Measurements from ENCODE around the gene ANKHD1. TPM values are rescaled to one million over a fixed set of nuclear protein-coding genes. Genes with fewer than 3 reads are reported as not detected.

ANKHD1 gene
- total and polyA plus RNA-seq, 9 of the 15 experiments (the other 6 are each of a cell fraction or from before 2014, with no cell fraction given) = 38.9 to 138 (median 78.7) TPM

GRCh38 chr5:140554454-140554853 is 152.8 kb downstream of the ANKHD1 start (continued):
- TF ChIP-seq, protein P1, sequence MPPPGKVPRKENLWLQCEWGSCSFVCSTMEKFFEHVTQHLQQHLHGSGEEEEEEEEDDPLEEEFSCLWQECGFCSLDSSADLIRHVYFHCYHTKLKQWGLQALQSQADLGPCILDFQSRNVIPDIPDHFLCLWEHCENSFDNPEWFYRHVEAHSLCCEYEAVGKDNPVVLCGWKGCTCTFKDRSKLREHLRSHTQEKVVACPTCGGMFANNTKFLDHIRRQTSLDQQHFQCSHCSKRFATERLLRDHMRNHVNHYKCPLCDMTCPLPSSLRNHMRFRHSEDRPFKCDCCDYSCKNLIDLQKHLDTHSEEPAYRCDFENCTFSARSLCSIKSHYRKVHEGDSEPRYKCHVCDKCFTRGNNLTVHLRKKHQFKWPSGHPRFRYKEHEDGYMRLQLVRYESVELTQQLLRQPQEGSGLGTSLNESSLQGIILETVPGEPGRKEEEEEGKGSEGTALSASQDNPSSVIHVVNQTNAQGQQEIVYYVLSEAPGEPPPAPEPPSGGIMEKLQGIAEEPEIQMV (tag; conservative IDR thresholded peaks at IDR 0.05; ENCODE audit: low read depth) = no peak
- TF ChIP-seq ILK (tag; IDR thresholded peaks at IDR 0.05; ENCODE audit: borderline replicate concordance, low read depth) (no peak), ZNF239 (CRISPR knock-in tag; IDR thresholded peaks at IDR 0.05) (no peak), NONO (IDR thresholded peaks at IDR 0.05; ENCODE audit: low read depth in 2 of 2, low read length in 1 of 2) (no peak), GABPA (tag; conservative IDR thresholded peaks at IDR 0.05; ENCODE audit: low read depth) (no peak), FOSL1 (tag; conservative IDR thresholded peaks at IDR 0.05) (peak; percentile 64), RBM34 (IDR thresholded peaks at IDR 0.05; ENCODE audit: borderline replicate concordance, insufficient read depth, low read length) (no peak), NCOA6 (IDR thresholded peaks at IDR 0.05) (no peak)
- TF ChIP-seq, protein P2, sequence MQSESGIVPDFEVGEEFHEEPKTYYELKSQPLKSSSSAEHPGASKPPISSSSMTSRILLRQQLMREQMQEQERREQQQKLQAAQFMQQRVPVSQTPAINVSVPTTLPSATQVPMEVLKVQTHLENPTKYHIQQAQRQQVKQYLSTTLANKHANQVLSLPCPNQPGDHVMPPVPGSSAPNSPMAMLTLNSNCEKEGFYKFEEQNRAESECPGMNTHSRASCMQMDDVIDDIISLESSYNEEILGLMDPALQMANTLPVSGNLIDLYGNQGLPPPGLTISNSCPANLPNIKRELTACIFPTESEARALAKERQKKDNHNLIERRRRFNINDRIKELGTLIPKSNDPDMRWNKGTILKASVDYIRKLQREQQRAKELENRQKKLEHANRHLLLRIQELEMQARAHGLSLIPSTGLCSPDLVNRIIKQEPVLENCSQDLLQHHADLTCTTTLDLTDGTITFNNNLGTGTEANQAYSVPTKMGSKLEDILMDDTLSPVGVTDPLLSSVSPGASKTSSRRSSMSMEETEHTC (IDR thresholded peaks at IDR 0.05) = no peak
- TF ChIP-seq, protein P3, sequence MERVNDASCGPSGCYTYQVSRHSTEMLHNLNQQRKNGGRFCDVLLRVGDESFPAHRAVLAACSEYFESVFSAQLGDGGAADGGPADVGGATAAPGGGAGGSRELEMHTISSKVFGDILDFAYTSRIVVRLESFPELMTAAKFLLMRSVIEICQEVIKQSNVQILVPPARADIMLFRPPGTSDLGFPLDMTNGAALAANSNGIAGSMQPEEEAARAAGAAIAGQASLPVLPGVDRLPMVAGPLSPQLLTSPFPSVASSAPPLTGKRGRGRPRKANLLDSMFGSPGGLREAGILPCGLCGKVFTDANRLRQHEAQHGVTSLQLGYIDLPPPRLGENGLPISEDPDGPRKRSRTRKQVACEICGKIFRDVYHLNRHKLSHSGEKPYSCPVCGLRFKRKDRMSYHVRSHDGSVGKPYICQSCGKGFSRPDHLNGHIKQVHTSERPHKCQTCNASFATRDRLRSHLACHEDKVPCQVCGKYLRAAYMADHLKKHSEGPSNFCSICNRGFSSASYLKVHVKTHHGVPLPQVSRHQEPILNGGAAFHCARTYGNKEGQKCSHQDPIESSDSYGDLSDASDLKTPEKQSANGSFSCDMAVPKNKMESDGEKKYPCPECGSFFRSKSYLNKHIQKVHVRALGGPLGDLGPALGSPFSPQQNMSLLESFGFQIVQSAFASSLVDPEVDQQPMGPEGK (CRISPR knock-in tag; IDR thresholded peaks at IDR 0.05; ENCODE audit: borderline replicate concordance) = no peak
- TF ChIP-seq, protein P4, sequence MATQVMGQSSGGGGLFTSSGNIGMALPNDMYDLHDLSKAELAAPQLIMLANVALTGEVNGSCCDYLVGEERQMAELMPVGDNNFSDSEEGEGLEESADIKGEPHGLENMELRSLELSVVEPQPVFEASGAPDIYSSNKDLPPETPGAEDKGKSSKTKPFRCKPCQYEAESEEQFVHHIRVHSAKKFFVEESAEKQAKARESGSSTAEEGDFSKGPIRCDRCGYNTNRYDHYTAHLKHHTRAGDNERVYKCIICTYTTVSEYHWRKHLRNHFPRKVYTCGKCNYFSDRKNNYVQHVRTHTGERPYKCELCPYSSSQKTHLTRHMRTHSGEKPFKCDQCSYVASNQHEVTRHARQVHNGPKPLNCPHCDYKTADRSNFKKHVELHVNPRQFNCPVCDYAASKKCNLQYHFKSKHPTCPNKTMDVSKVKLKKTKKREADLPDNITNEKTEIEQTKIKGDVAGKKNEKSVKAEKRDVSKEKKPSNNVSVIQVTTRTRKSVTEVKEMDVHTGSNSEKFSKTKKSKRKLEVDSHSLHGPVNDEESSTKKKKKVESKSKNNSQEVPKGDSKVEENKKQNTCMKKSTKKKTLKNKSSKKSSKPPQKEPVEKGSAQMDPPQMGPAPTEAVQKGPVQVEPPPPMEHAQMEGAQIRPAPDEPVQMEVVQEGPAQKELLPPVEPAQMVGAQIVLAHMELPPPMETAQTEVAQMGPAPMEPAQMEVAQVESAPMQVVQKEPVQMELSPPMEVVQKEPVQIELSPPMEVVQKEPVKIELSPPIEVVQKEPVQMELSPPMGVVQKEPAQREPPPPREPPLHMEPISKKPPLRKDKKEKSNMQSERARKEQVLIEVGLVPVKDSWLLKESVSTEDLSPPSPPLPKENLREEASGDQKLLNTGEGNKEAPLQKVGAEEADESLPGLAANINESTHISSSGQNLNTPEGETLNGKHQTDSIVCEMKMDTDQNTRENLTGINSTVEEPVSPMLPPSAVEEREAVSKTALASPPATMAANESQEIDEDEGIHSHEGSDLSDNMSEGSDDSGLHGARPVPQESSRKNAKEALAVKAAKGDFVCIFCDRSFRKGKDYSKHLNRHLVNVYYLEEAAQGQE (IDR thresholded peaks at IDR 0.05; ENCODE audit: borderline replicate concordance) = 0 out of 2 replicates have a peak, but pooled peaks have one; percentile 8
- TF ChIP-seq, protein P4 (CRISPR knock-in tag; IDR thresholded peaks at IDR 0.05; ENCODE audit: low read depth) = no peak
